Body of pancreas (tissue), 4 donors: ENCODE results near the gene PPIP5K1. TPM values are rescaled to one million over a fixed set of nuclear protein-coding genes. Genes with fewer than 3 reads are reported as not detected.

Experiments used
- ATAC-seq: fragments of 150-250 bp; one replicate; pipeline ENCODE4 v1.9.1; 2016
- DNase-seq, 4 donors: peaks; one replicate each; pipeline ENCODE4 v3.0.0-alpha.2; 2019
- H3K27ac ChIP-seq, 4 donors: fragments of 200-600 bp; sonication (generic); 1 replicate in 3 of 4; 2 replicates in 1 of 4; pipeline versions ENCODE4 v1.5.1 to v1.6.1; 2016 to 2019; ENCODE audit warnings: mild to moderate bottlenecking in 1 of 4, mixed read lengths in 1 of 4, moderate library complexity in 1 of 4
- H3K27me3 ChIP-seq, 2 donors: fragments of 200-600 bp; sonication (generic); one replicate each; pipeline ENCODE4 v1.6.0; 2016; ENCODE audit warnings: mild to moderate bottlenecking in 1 of 2
- H3K36me3 ChIP-seq, 2 donors: fragments of 200-600 bp; sonication (generic); replicated peaks in 1 of 2; 2 replicates each; pipeline ENCODE4 v1.5.1; 2016; ENCODE audit warnings: low read depth in 2 of 2; ENCODE audit not compliant: insufficient read depth in 1 of 2
- H3K4me1 ChIP-seq: fragments of 200-600 bp; sonication (generic); one replicate; pipeline ENCODE4 v1.6.0; 2016
- H3K4me3 ChIP-seq, 2 donors: fragments of 200-600 bp; sonication (generic); 1 replicate in 1 of 2; 2 replicates in 1 of 2; pipeline ENCODE4 v1.5.1; 2016 to 2019
- H3K9me3 ChIP-seq, 3 donors: fragments of 200-600 bp; sonication (generic); 1 replicate in 2 of 3; 2 replicates in 1 of 3; pipeline ENCODE4 v1.5.1; 2016
- CTCF ChIP-seq, 7 experiments: fragments of 450-650 bp in 4 of 7; fragments of 200-600 bp in 3 of 7; sonication (generic) in 3 of 7; IDR thresholded peaks; one replicate each; pipeline ENCODE4 v1.5.1; 2016 to 2019; ENCODE audit warnings: antibody characterized with exemption in 7 of 7
- POLR2A ChIP-seq, 3 donors: fragments of 450-650 bp; IDR thresholded peaks; one replicate each; pipeline ENCODE4 v1.6.1; 2016; ENCODE audit warnings: antibody characterized with exemption in 3 of 3, mild to moderate bottlenecking in 2 of 3
- WGBS, 2 donors: methylation state at CpG; one replicate each; pipeline ENCODE4 v1.1.5; 2017; 5-methylcytosine and 5-hydroxymethylcytosine counted together
- intact Hi-C: fragments of 100-400 bp; cut with DNase I; formaldehyde crosslinking; loops from one replicate; pipeline ENCODE4 v1.15.1; 2023
- total RNA-seq, 2 donors: library from RNA; depleted of rRNA; stranded (reverse); fragments of >200 nt; gene quantifications; one replicate each; pipeline ENCODE4 v1.1.0, GENCODE V29; 2016

Gene PPIP5K1
- total RNA-seq, 2 donors from 2014 or later, result 22.1 to 27.0 TPM

DNA sequence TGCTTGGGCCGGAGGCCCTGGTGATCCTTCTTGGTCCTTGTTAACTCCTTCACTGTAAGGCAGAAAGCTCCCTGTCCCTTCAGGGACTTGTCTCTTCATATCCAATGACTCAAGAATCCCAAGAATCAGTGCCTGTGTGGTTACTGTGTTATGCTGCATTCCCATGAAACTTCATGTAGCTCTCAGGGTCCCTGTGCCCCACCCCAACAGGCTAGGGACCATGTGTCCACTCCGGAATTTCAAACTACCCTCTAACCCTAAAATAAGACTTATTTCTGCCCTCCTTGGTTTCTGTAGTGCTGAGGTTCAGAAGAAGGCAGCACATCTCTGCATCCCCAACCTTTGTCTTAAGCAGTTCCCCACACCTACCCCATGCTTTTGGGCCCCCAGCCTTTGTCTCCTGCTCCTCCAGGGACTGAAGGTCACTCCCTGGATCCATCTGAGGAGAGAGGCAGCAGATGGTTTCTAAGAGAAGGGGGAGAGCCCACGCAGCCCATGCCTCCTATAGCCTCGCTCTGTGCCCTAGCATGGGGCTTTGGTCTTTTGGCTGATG lies 73.1 kb downstream of the PPIP5K1 start:
- Histone ChIP-seq H3K4me1 (no peaks in the 10 kb centered on the region), H3K27me3 (no peaks in the 10 kb centered on the region), H3K36me3 (no peaks in the 10 kb centered on the region), H3K9me3 (no peaks in the 10 kb centered on the region), H3K4me3 (no peak overlapping the region), H3K27ac (peak overlapping the region in 2 of 4 donors; percentile 20 to 24)
- no peak for TF ChIP-seq POLR2A (IDR thresholded peaks at IDR 0.05)
- TF ChIP-seq CTCF (IDR thresholded peaks at IDR 0.05), result no peak
- intact Hi-C loops, result no loop called here
- no peak for DNase-seq
- 39 to 44% methylated on average over 4 of the region's 4 CpGs for WGBS, 2 donors
- no peak for ATAC-seq

DNA sequence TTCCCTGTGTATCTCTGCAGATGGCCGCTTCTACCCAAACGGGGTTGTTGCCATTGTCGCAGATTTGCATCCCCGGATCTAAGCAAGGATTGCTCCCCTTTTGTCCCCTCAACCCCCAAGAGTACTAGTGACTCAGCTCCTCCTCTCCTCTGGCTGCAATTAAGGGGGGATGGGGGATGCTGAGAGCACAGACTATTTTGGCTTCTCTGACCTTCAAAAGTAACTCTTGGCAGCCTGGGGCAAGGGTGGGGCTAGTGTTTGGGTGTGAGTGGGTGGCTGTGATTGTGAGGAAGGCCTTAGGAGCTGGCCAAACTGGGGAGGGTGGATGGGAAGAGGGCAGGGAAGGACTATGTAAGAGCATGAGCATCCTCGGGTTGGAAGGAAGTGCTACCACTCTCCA lies 73.8 kb downstream of the PPIP5K1 start:
- DNase-seq (peak in 1 of 4 donors; percentile 13), ATAC-seq (no peak)
- Histone ChIP-seq H3K4me3 (no peak overlapping the region), H3K27ac (no peak overlapping the region), H3K9me3 (no peaks in the 10 kb centered on the region), H3K27me3 (no peaks in the 10 kb centered on the region), H3K4me1 (peaks cover 2% of the 10 kb centered on the region), H3K36me3 (no peaks in the 10 kb centered on the region)
- TF ChIP-seq POLR2A (IDR thresholded peaks at IDR 0.05), result no peak
- TF ChIP-seq CTCF (IDR thresholded peaks at IDR 0.05), result no peak
- 32 to 37% methylated on average over 5 of the region's 5 CpGs for WGBS, 2 donors
- intact Hi-C loops, result no loop called here

GRCh38 chr15:43515741-43516140 lies 74.3 kb downstream of the PPIP5K1 start:
- Histone ChIP-seq H3K9me3 (no peaks in the 10 kb centered on the region), H3K4me1 (peaks cover 5% of the 10 kb centered on the region), H3K4me3 (no peak overlapping the region), H3K27me3 (no peaks in the 10 kb centered on the region), H3K27ac (no peak overlapping the region), H3K36me3 (no peaks in the 10 kb centered on the region)
- WGBS, 2 donors, result 53 to 55% methylated on average over 2 of the region's 2 CpGs
- DNase-seq, result no peak
- no peak for TF ChIP-seq CTCF (IDR thresholded peaks at IDR 0.05)
- no peak for TF ChIP-seq POLR2A (IDR thresholded peaks at IDR 0.05)
- no peak for ATAC-seq
- intact Hi-C loops, result no loop called here

- H3K27me3 ChIP-seq, result no peaks in the 10 kb centered on the region
- H3K9me3 ChIP-seq, result no peaks in the 10 kb centered on the region
- no peak overlapping the region for H3K4me3 ChIP-seq
- TF ChIP-seq CTCF (IDR thresholded peaks at IDR 0.05) (peak; percentile 16 to 48 (median 41)), POLR2A (IDR thresholded peaks at IDR 0.05) (no peak)
- no peak for ATAC-seq
- H3K4me1 ChIP-seq, result peaks cover 14% of the 10 kb centered on the region
- intact Hi-C loops, result no loop called here
- peak in 1 of 4 donors; percentile 11 for DNase-seq
- no peaks in the 10 kb centered on the region for H3K36me3 ChIP-seq
- no peak overlapping the region for H3K27ac ChIP-seq
- 43 to 49% methylated on average over 3 to 4 of the region's 4 CpGs for WGBS, 2 donors
Measured at GRCh38 chr15:43514241-43515057, 75.6 kb downstream of the PPIP5K1 start.
